UCSD-AML1 (cell line): Measurements from ENCODE around the gene AP2A2.

Experiments
- DNase-seq: peaks from one replicate; lab custom pipeline; 2025; ENCODE audit not compliant: unreplicated experiment; lab: John Stamatoyannopoulos, UW

The AP2A2 gene

GRCh38 chr11:1039481-1040427, 114.1 kb downstream of the AP2A2 start:
- DNase-seq = no peak

- no peak for DNase-seq
These were observed 114.9 kb downstream of the AP2A2 start for GRCh38 chr11:1040428-1041148.

GRCh38 chr11:1041149-1041467, 115.4 kb downstream of the AP2A2 start:
- DNase-seq = no peak

- DNase-seq = no peak
These were observed 115.8 kb downstream of the AP2A2 start for GRCh38 chr11:1041471-1041870.

- no peak for DNase-seq
These were observed 116.4 kb downstream of the AP2A2 start for GRCh38 chr11:1041936-1042608.

- DNase-seq = no peak
These were observed 117.2 kb downstream of the AP2A2 start for GRCh38 chr11:1042626-1043562.

GRCh38 chr11:1043563-1044096, 118.0 kb downstream of the AP2A2 start:
- no peak for DNase-seq

- no peak for DNase-seq
These were observed 118.5 kb downstream of the AP2A2 start for GRCh38 chr11:1044160-1044559.

- no peak for DNase-seq
These were observed 122.0 kb downstream of the AP2A2 start for GRCh38 chr11:1047595-1048156.

- no peak for DNase-seq
These were observed 122.9 kb downstream of the AP2A2 start for GRCh38 chr11:1048375-1049070.

- no peak for DNase-seq
These were observed 123.4 kb downstream of the AP2A2 start for GRCh38 chr11:1049071-1049405.

GRCh38 chr11:1049431-1049891, 123.8 kb downstream of the AP2A2 start:
- DNase-seq = no peak

GRCh38 chr11:1049911-1050580, 124.4 kb downstream of the AP2A2 start:
- no peak for DNase-seq

- DNase-seq = peak; percentile 79
These were observed 125.1 kb downstream of the AP2A2 start for GRCh38 chr11:1050581-1051355.

GRCh38 chr11:1051356-1052132, 125.9 kb downstream of the AP2A2 start:
- no peak for DNase-seq

- no peak for DNase-seq
These were observed 126.7 kb downstream of the AP2A2 start for GRCh38 chr11:1052133-1053011.
